Keratinocyte (primary cell): Measurements from ENCODE around the gene RPL4. TPM values are rescaled to one million over a fixed set of nuclear protein-coding genes. Genes with fewer than 3 reads are reported as not detected.
"Not testable (repeated sequence)": the region's sequence is repeated elsewhere in the genome, so short reads cannot be mapped to it uniquely, and the experiment has no call there.

Experiments used
- DNase-seq: peaks from one replicate; pipeline ENCODE4 v3.0.0-alpha.2; 2011; ENCODE audit warnings: low read depth, missing footprints, low spot score
- FAIRE-seq: peaks from 2 replicates; lab custom pipeline; 2011; peaks lifted over from hg19 to GRCh38; lab: Jason Lieb, UNC
- H2AFZ ChIP-seq: 2 replicates; pipeline ENCODE4 v1.6.0; 2012; ENCODE audit warnings: low read length, control low read depth, inconsistent platforms; ENCODE audit not compliant: control insufficient read depth
- H3K27ac ChIP-seq: 2 replicates; pipeline ENCODE4 v1.5.1; 2011; ENCODE audit warnings: low read length; ENCODE audit not compliant: control insufficient read depth, insufficient read depth
- H3K27me3 ChIP-seq: 3 replicates; pipeline ENCODE4 v1.6.0; 2011; ENCODE audit warnings: low read length; ENCODE audit not compliant: control insufficient read depth, insufficient read depth; ENCODE audit errors: extremely low read depth
- H3K36me3 ChIP-seq, 2 experiments: 2 replicates in 1 of 2; 3 replicates in 1 of 2; pipeline ENCODE4 v1.5.1; 2011; ENCODE audit warnings: low read length in 2 of 2, mild to moderate bottlenecking in 1 of 2; ENCODE audit not compliant: control insufficient read depth in 2 of 2, insufficient read depth in 2 of 2; ENCODE audit errors: extremely low read depth in 1 of 2
- H3K4me1 ChIP-seq: 3 replicates; pipeline ENCODE4 v1.5.1; 2011; ENCODE audit warnings: low read length; ENCODE audit not compliant: control insufficient read depth, insufficient read depth; ENCODE audit errors: extremely low read depth
- H3K4me2 ChIP-seq: 3 replicates; pipeline ENCODE4 v1.6.0; 2011; ENCODE audit warnings: low read depth, low read length; ENCODE audit not compliant: control insufficient read depth, insufficient read depth; ENCODE audit errors: extremely low read depth
- H3K4me3 ChIP-seq, 3 experiments: fragments of 200-600 bp in 1 of 3; sonication (generic) in 1 of 3; 2 replicates in 2 of 3; 3 replicates in 1 of 3; pipeline ENCODE4 v1.5.1; 2011 to 2016; ENCODE audit warnings: low read length in 3 of 3, mild to moderate bottlenecking in 3 of 3, control low read depth in 2 of 3, inconsistent platforms in 1 of 3, low read depth in 1 of 3, mixed read lengths in 1 of 3, mixed run types in 1 of 3, moderate library complexity in 1 of 3; ENCODE audit not compliant: control insufficient read depth in 2 of 3, insufficient read depth in 2 of 3; ENCODE audit errors: extremely low read depth in 1 of 3
- H3K79me2 ChIP-seq: 2 replicates; pipeline ENCODE4 v1.6.0; 2012; ENCODE audit warnings: low read length; ENCODE audit not compliant: control insufficient read depth, insufficient read depth
- H3K9ac ChIP-seq: 3 replicates; pipeline ENCODE4 v1.6.0; 2011; ENCODE audit warnings: low read length; ENCODE audit not compliant: control insufficient read depth, insufficient read depth; ENCODE audit errors: extremely low read depth
- H3K9me1 ChIP-seq: 3 replicates; pipeline ENCODE4 v1.6.0; 2011; ENCODE audit warnings: low read length; ENCODE audit not compliant: control insufficient read depth, insufficient read depth; ENCODE audit errors: extremely low read depth
- H3K9me3 ChIP-seq: 2 replicates; pipeline ENCODE4 v1.5.1; 2012; ENCODE audit warnings: low read depth, low read length; ENCODE audit not compliant: control insufficient read depth
- H4K20me1 ChIP-seq: 3 replicates; pipeline ENCODE4 v1.6.0; 2011; ENCODE audit warnings: low read length; ENCODE audit not compliant: control insufficient read depth, insufficient read depth; ENCODE audit errors: extremely low read depth
- CTCF ChIP-seq, 3 experiments: IDR thresholded peaks in 1 of 3; conservative IDR thresholded peaks in 1 of 3; optimal IDR thresholded peaks in 1 of 3; 2 replicates in 2 of 3; 3 replicates in 1 of 3; pipeline versions ENCODE3 to v1.5.1; 2011; ENCODE audit warnings: low read length in 3 of 3, mild to moderate bottlenecking in 3 of 3, moderate library complexity in 2 of 3, control low read depth in 1 of 3, inconsistent platforms in 1 of 3; ENCODE audit not compliant: insufficient read depth in 2 of 3; ENCODE audit errors: extremely low read depth in 1 of 3
- EZH2 ChIP-seq: IDR thresholded peaks from one replicate; pipeline ENCODE4 v1.6.1; 2012; ENCODE audit warnings: inconsistent platforms, mild to moderate bottlenecking, low read length, moderate library complexity
- dilution Hi-C: fragments of 300-500 bp; cut with MboI; formaldehyde crosslinking; loops from one replicate; pipeline ENCODE4 v1.7.0; 2020; ENCODE audit warnings: low sequenced_read_pairs; ENCODE audit not compliant: extremely low pct_ligation_motif_present
- polyA plus RNA-seq, 5 experiments: library from polyadenylated mRNA; depleted of rRNA in 3 of 5; stranded (reverse) in 3 of 5; stranded (forward) in 1 of 5; unstranded in 1 of 5; fragments of >200 nt; gene quantifications; 1 replicate in 1 of 5; 2 replicates in 3 of 5; 3 replicates in 1 of 5; pipeline versions ENCODE4 v1.2.1 to v1.2.3, GENCODE V29; 2011 to 2012; ENCODE audit warnings: missing spikeins in 2 of 5, low read depth in 1 of 5, low replicate concordance in 1 of 5

Gene RPL4
- polyA plus RNA-seq, 1 donor (not counting 4 experiments of a cell fraction or from before 2014, with no cell fraction given), result 4,989 TPM

GRCh38 chr15:66502491-66502890 is 2.2 kb downstream of the RPL4 start:
- FAIRE-seq, result no peak
- peak overlapping the region; percentile 99 for H3K27ac ChIP-seq
- no peak for TF ChIP-seq EZH2
- no peak for TF ChIP-seq CTCF (optimal IDR thresholded peaks at IDR 0.05 in 1 of 3, IDR thresholded peaks at IDR 0.05 in 1 of 3, conservative IDR thresholded peaks at IDR 0.05 in 1 of 3; ENCODE audit: extremely low read depth in 1 of 3, insufficient read depth in 2 of 3, low read length in 3 of 3)
- dilution Hi-C loops, result no loop called here
- H3K4me2 ChIP-seq, result peak overlapping the region; percentile 92
- H3K4me3 ChIP-seq, result peak overlapping the region; percentile 89 to 99 (median 98)
- peaks cover 17% of the 10 kb centered on the region for H3K4me1 ChIP-seq
- DNase-seq, result no peak
- H3K9me1 ChIP-seq, result no peaks in the 10 kb centered on the region
- H3K36me3 ChIP-seq, result peaks cover 29 to 45% of the 10 kb centered on the region in 2 experiments
- H2AFZ ChIP-seq, result no peak overlapping the region
- peaks cover 19% of the 10 kb centered on the region for H4K20me1 ChIP-seq
- H3K79me2 ChIP-seq, result peaks cover 68% of the 10 kb centered on the region
- peak overlapping the region; percentile 98 for H3K9ac ChIP-seq
- H3K9me3 ChIP-seq, result no peaks in the 10 kb centered on the region
- H3K27me3 ChIP-seq, result no peaks in the 10 kb centered on the region

GRCh38 chr15:66500346-66500745 is 4.3 kb downstream of the RPL4 start:
- H3K9ac ChIP-seq, H2AFZ ChIP-seq, H3K4me2 ChIP-seq, H3K9me1 ChIP-seq, H3K9me3 ChIP-seq, DNase-seq, FAIRE-seq, H3K27ac ChIP-seq, H3K27me3 ChIP-seq, dilution Hi-C loops, H3K4me3 ChIP-seq: not testable (repeated sequence)
- peaks cover 14% of the 10 kb centered on the region for H3K4me1 ChIP-seq
- peaks cover 29 to 45% of the 10 kb centered on the region in 2 experiments for H3K36me3 ChIP-seq
- H4K20me1 ChIP-seq, result peaks cover 19% of the 10 kb centered on the region
- H3K79me2 ChIP-seq, result peaks cover 55% of the 10 kb centered on the region
